ENCODE results near the gene GJA8. TPM values are rescaled to one million over a fixed set of nuclear protein-coding genes. Genes with fewer than 3 reads are reported as not detected.

GJA8 gene
- not detected in 2 replicates for total RNA-seq

GRCh38 chr1:147902253-147902845 lies at the start of gene GJA8:
Gene GJA8, plus strand, starts transcription at chr1:147902795. Its CDS starts 5,161 bp downstream, at chr1:147907956.

GRCh38 chr1:147928236-147929132 lies 25.9 kb downstream of the GJA8 start, which contains the start of gene GPR89B:
Gene GPR89B, plus strand, starts transcription at chr1:147928420. Its CDS starts 117 bp downstream, at chr1:147928537.

Other genes with a start within 250 kb of the GJA8 start
- gene ACP6, start 232.3 kb upstream of the GJA8 start, total RNA-seq, result 4.3 and 5.8 TPM in 2 replicates
- gene GJA5, start 142.2 kb upstream of the GJA8 start, total RNA-seq, result 162 and 842 TPM in 2 replicates
- gene GPR89B, start 25.6 kb downstream of the GJA8 start, total RNA-seq, result 18.8 and 22.6 TPM in 2 replicates
- 2.3 and 3.2 TPM in 2 replicates for gene NBPF11, start 249.5 kb downstream of the GJA8 start, total RNA-seq

Measured in epithelial cell of umbilical artery (primary cell).